ENCODE results near the gene CRTC3.
"Not testable (repeated sequence)": the region's sequence is repeated elsewhere in the genome, so short reads cannot be mapped to it uniquely, and the experiment has no call there.

CRTC3 gene

GRCh38 chr15:90683371-90683770 is 153.6 kb downstream of the CRTC3 start:
- DNase-seq = no peak

- DNase-seq = no peak
Measured at GRCh38 chr15:90683876-90684275, 154.2 kb downstream of the CRTC3 start.

- no peak for DNase-seq
Measured at GRCh38 chr15:90684281-90684680, 154.6 kb downstream of the CRTC3 start.

GRCh38 chr15:90685591-90686434 is 156.1 kb downstream of the CRTC3 start:
- DNase-seq = no peak

- no peak for DNase-seq
Measured at GRCh38 chr15:90686435-90687218, 156.9 kb downstream of the CRTC3 start.

GRCh38 chr15:90689326-90689961 is 159.7 kb downstream of the CRTC3 start:
- not testable (repeated sequence) for DNase-seq

- no peak for DNase-seq
Measured at GRCh38 chr15:90690585-90690984, 160.9 kb downstream of the CRTC3 start.

GRCh38 chr15:90691369-90691768 is 161.6 kb downstream of the CRTC3 start:
- no peak for DNase-seq

- DNase-seq = no peak
Measured at GRCh38 chr15:90691982-90692773, 162.5 kb downstream of the CRTC3 start.

Measured in DMS153 (cell line).